ENCODE results near the gene PASK. TPM values are rescaled to one million over a fixed set of nuclear protein-coding genes. Genes with fewer than 3 reads are reported as not detected.

The PASK gene
- total and polyA plus RNA-seq, 4 donors, result 0.63 to 8.7 (median 3.3) TPM

DNA sequence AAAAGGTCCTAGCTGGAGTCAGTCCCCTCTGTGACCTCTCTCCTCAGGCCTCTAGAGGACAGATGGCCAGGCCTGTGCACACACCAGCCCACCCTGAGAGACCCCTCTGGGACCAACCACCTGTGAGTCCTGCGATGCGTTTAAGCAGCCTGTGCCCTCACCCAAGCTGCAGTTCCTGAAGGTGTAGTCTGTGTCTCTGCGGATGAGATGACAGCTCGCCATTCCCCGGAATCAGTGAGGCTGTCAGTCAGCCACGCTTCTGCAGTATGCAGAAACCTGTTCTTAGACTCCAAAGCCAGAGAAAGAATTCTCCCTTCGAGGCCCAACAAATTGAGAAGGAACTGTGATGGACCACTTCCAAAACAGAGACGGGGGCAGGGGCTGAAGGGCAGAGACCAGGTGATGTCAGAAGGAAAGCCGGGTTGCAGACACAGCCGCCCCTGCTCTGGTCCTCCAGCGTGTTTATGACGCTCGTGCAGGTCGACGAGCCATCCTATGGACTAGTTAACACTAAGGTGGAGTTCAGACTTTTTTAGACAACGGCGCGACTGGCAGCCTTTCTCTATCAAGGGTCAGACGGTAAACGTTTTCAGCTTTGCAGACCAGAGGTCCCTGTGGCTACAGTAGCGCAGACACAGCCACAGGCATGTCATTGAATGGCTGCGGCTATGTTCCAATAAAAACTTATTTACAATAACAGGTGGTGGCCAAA, 57.4 kb downstream of the PASK start:
- ATAC-seq (ENCODE audit: low FRiP score) (no peak), DNase-seq (no peak)
- H3K27ac ChIP-seq (ENCODE audit: low read depth in 1 of 2, low read length in 2 of 2), result no peak overlapping the region
- peaks cover 2 to 12% of the 10 kb centered on the region in 2 donors for H3K36me3 ChIP-seq (ENCODE audit: control insufficient read depth in 1 of 2, insufficient read depth in 2 of 2, low read length in 1 of 2)
- no peaks in the 10 kb centered on the region for H3K4me1 ChIP-seq (ENCODE audit: control insufficient read depth in 1 of 2, insufficient read depth in 2 of 2, low read length in 2 of 2)
- H3K4me3 ChIP-seq (ENCODE audit: low read length in 2 of 2), result no peak overlapping the region
- H3K27me3 ChIP-seq (ENCODE audit: control insufficient read depth in 1 of 2, insufficient read depth in 2 of 2, low read length in 1 of 2), result no peaks in the 10 kb centered on the region
- whole genome bisulfite sequencing, 2 donors, result 86 to 87% methylated on average over 22 of the region's 22 CpGs
- intact Hi-C loops (cut with DNase I), result no loop called here
- H3K9me3 ChIP-seq (ENCODE audit: control insufficient read depth, low read length), result no peaks in the 10 kb centered on the region

DNA sequence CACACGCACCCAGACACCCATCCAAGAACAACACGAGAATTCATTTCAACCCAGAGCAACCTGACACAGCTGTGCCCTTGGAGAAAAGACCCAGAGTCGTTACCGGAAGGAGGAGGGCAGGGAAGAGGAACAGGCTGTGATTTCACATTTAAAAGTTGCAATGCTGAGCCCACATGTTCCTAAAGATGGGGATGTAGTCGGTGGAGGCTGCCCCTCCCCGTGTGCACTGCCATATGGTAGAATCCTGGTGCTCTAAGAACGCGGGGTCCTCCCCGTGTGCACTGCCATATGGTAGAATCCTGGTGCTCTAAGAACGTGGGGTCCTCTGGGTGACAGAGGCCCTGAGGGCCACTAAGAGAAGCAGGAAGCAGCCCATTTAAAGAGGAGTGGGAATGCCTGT, 58.1 kb downstream of the PASK start:
- no peak for DNase-seq

DNA sequence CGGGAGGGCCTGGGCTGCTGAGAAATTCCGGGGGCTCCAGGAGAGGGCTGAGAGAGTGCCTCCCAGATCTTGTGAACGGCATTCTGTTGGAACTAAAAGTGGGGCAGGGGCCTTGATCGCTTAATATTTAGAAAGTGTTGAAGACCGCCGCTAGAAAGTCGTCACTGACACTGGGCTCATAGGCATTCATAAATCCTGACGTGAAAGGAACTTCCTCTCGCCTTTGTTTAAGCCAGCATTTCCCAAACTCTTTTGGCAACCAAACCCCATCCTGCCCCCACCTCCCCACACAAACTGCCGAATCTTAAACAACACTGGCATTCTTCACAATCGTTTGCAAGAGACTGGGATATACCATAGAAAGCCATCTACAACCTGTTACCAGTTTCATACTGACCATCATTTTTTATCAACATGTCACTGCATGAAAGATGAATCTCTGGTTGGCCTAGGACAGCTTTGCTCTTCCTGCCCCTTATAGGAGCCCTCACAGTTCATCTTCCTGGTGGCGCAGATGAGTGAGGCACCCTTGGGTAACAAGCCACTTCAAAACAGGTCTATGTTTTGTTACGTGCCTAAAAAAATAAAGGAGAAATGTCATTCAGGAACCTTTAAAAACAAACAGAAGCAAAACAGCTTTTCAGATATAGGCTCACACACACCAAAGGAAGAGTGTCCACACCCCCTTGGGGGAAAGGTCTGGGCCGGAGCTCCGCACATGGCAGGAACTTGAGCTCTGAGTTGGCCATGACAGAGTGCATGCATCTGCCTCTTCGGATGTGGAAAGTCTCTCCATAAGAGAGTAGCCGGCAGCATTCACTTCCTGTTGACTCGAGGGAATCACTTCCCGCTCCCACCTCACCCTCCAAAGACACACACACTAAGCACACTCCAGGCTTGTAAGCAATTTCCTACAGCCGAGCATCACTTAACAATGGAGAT, 60.2 kb downstream of the PASK start:
- Histone ChIP-seq H3K9me3 (ENCODE audit: control insufficient read depth, low read length) (no peaks in the 10 kb centered on the region), H3K27me3 (ENCODE audit: control insufficient read depth in 1 of 2, insufficient read depth in 2 of 2, low read length in 1 of 2) (no peaks in the 10 kb centered on the region), H3K4me3 (ENCODE audit: low read length in 2 of 2) (no peak overlapping the region), H3K36me3 (ENCODE audit: control insufficient read depth in 1 of 2, insufficient read depth in 2 of 2, low read length in 1 of 2) (peaks cover 2 to 11% of the 10 kb centered on the region in 2 donors), H3K27ac (ENCODE audit: low read depth in 1 of 2, low read length in 2 of 2) (no peak overlapping the region), H3K4me1 (ENCODE audit: control insufficient read depth in 1 of 2, insufficient read depth in 2 of 2, low read length in 2 of 2) (no peaks in the 10 kb centered on the region)
- WGBS, 2 donors, result 77 to 78% methylated on average over 20 of the region's 20 CpGs
- intact Hi-C loops (cut with DNase I), result no loop called here
- no peak for DNase-seq
- no peak for ATAC-seq (ENCODE audit: low FRiP score)

More for the DNA sequence above, 58.1 kb downstream of the PASK start:
- no peak for ATAC-seq (ENCODE audit: low FRiP score)
- 61 to 66% methylated on average over 10 of the region's 10 CpGs for WGBS, 2 donors
- Histone ChIP-seq H3K4me1 (ENCODE audit: control insufficient read depth in 1 of 2, insufficient read depth in 2 of 2, low read length in 2 of 2) (no peaks in the 10 kb centered on the region), H3K4me3 (ENCODE audit: low read length in 2 of 2) (no peak overlapping the region), H3K27ac (ENCODE audit: low read depth in 1 of 2, low read length in 2 of 2) (no peak overlapping the region), H3K9me3 (ENCODE audit: control insufficient read depth, low read length) (no peaks in the 10 kb centered on the region), H3K27me3 (ENCODE audit: control insufficient read depth in 1 of 2, insufficient read depth in 2 of 2, low read length in 1 of 2) (no peaks in the 10 kb centered on the region), H3K36me3 (ENCODE audit: control insufficient read depth in 1 of 2, insufficient read depth in 2 of 2, low read length in 1 of 2) (peaks cover 2 to 12% of the 10 kb centered on the region in 2 donors)
- intact Hi-C loops (cut with DNase I), result no loop called here

DNA sequence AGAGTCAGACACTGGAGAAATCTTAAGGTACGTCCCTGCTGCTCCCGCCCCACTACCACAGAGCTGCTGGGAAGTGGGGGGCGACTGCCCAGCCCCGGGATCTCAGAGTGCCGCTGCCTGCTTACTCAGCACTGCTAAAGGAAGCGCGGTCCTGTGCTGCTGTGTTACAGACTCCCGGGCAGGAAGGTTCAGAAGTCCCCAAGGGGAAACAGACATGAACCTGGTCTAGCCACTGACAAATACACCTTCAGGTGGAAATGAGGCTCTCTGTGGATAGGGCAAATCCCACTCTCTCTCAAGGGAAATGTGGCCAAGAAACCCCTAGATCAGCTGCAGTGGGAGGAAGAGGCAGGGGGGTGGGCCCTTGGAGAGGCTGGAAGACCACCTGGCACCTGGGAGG, 60.9 kb downstream of the PASK start:
- 88 to 89% methylated on average over 8 of the region's 8 CpGs for WGBS, 2 donors

DNA sequence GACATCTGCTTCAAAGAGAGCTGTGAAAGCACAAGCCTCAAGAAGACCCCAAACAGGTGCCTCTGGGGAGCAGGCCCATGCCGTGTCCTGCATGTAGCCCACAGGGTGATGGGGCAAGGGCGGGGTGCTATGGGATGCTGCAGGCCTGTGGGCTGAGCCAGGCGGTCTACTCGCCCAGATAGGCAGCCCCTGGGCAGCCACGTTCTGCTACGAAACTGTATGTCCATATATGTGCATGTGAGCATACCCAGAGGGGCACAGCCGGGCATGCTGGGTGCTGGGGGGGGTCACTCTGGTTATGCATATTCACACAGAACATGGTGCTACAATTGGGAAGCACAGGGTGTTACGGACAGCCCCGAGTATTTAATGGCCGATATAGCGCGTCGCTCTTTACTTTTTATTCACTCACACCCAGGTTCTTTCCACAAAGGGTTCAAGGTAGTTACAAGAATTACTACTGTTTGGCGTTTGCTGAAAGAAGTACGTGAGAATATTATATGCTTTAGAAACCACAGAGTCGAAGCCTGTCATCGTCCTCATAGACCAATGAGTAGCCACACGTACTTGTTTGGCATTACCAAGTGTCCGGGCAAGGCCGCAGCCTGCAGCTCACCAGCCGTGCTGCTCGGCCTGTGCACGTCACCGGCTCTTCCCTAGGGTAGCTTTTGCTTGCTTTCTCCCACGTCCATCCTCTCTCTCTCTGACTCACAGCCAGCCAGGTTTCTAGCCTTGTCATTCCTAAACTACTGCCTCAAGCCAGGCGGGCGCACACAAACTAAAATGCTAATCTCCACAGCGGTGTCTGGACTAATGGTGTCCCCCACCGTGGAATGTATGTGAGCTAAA, 61.6 kb downstream of the PASK start:
- H3K36me3 ChIP-seq (ENCODE audit: control insufficient read depth in 1 of 2, insufficient read depth in 2 of 2, low read length in 1 of 2), result peaks cover 2 to 10% of the 10 kb centered on the region in 2 donors
- H3K27ac ChIP-seq (ENCODE audit: low read depth in 1 of 2, low read length in 2 of 2), result no peak overlapping the region
- no peak for DNase-seq

More for the DNA sequence above, 60.9 kb downstream of the PASK start:
- H3K4me3 ChIP-seq (ENCODE audit: low read length in 2 of 2), result no peak overlapping the region
- no peak for ATAC-seq (ENCODE audit: low FRiP score)
- no peaks in the 10 kb centered on the region for H3K4me1 ChIP-seq (ENCODE audit: control insufficient read depth in 1 of 2, insufficient read depth in 2 of 2, low read length in 2 of 2)
- DNase-seq, result no peak
- H3K27me3 ChIP-seq (ENCODE audit: control insufficient read depth in 1 of 2, insufficient read depth in 2 of 2, low read length in 1 of 2), result no peaks in the 10 kb centered on the region
- H3K9me3 ChIP-seq (ENCODE audit: control insufficient read depth, low read length), result no peaks in the 10 kb centered on the region
- no peak overlapping the region for H3K27ac ChIP-seq (ENCODE audit: low read depth in 1 of 2, low read length in 2 of 2)
- H3K36me3 ChIP-seq (ENCODE audit: control insufficient read depth in 1 of 2, insufficient read depth in 2 of 2, low read length in 1 of 2), result peaks cover 2 to 10% of the 10 kb centered on the region in 2 donors
- intact Hi-C loops (cut with DNase I), result no loop called here

DNA sequence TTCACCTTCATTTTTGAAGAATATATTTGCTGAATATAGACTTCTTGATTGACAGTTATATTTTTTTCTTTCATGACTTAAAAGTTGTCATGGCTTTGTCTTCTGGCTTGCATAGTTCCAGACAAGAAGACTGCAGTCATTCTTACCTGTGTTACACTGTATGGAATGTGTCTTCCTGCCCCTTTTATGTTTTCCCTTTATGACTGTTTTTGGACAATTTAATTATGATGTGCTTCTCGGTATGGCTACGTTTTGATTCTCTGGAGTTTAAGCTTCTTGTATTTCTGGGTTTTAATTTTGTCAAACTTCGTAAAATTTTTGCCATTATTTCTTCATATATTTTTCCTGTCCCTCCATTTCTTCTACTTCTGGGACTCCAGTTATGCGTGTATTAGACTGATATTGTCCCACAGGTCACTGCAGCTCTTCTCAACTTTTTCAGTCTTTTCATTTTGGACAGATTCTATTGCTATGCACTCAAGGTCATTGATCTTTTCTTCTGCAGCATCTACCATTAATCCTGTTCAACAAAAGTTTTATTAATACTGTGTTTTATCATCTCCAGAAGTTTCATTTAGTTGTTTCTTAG, 64.3 kb downstream of the PASK start:
- 92 to 94% methylated on average over 4 of the region's 4 CpGs for WGBS, 2 donors

More for the DNA sequence above, 61.6 kb downstream of the PASK start:
- no peaks in the 10 kb centered on the region for H3K4me1 ChIP-seq (ENCODE audit: control insufficient read depth in 1 of 2, insufficient read depth in 2 of 2, low read length in 2 of 2)
- ATAC-seq (ENCODE audit: low FRiP score), result no peak
- H3K27me3 ChIP-seq (ENCODE audit: control insufficient read depth in 1 of 2, insufficient read depth in 2 of 2, low read length in 1 of 2), result no peaks in the 10 kb centered on the region
- 93 to 94% methylated on average over 29 of the region's 29 CpGs for WGBS, 2 donors
- H3K9me3 ChIP-seq (ENCODE audit: control insufficient read depth, low read length), result no peaks in the 10 kb centered on the region
- H3K4me3 ChIP-seq (ENCODE audit: low read length in 2 of 2), result no peak overlapping the region
- intact Hi-C loops (cut with DNase I), result no loop called here

DNA sequence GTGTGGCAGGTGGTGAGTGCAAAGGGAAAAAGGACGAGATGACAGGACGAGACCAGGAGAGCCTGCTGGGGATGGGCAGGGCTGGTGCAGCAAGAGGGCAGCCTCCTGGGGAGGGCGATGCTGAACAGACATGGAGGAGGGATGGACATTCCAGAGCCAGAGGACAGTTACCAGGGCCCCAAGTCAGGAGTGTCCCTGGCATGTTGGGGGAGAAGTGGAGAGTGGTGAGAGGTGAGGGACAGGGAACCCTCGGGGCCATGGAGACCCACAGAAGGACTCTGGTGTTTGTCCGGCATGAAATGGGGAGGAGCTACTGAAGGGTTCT, 66.2 kb downstream of the PASK start:
- Histone ChIP-seq H3K27ac (ENCODE audit: low read depth in 1 of 2, low read length in 2 of 2) (no peak overlapping the region), H3K4me3 (ENCODE audit: low read length in 2 of 2) (no peak overlapping the region), H3K27me3 (ENCODE audit: control insufficient read depth in 1 of 2, insufficient read depth in 2 of 2, low read length in 1 of 2) (no peaks in the 10 kb centered on the region), H3K36me3 (ENCODE audit: control insufficient read depth in 1 of 2, insufficient read depth in 2 of 2, low read length in 1 of 2) (peaks cover 0 to 5% of the 10 kb centered on the region in 2 donors), H3K4me1 (ENCODE audit: control insufficient read depth in 1 of 2, insufficient read depth in 2 of 2, low read length in 2 of 2) (no peaks in the 10 kb centered on the region), H3K9me3 (ENCODE audit: control insufficient read depth, low read length) (no peaks in the 10 kb centered on the region)
- intact Hi-C loops (cut with DNase I), result no loop called here
- 75 to 80% methylated on average over 5 of the region's 5 CpGs for WGBS, 2 donors
- DNase-seq, result no peak
- no peak for ATAC-seq (ENCODE audit: low FRiP score)

More for the DNA sequence above, 64.3 kb downstream of the PASK start:
- intact Hi-C loops (cut with DNase I), result no loop called here
- Histone ChIP-seq H3K4me3 (ENCODE audit: low read length in 2 of 2) (no peak overlapping the region), H3K27me3 (ENCODE audit: control insufficient read depth in 1 of 2, insufficient read depth in 2 of 2, low read length in 1 of 2) (no peaks in the 10 kb centered on the region), H3K4me1 (ENCODE audit: control insufficient read depth in 1 of 2, insufficient read depth in 2 of 2, low read length in 2 of 2) (no peaks in the 10 kb centered on the region), H3K9me3 (ENCODE audit: control insufficient read depth, low read length) (no peaks in the 10 kb centered on the region), H3K27ac (ENCODE audit: low read depth in 1 of 2, low read length in 2 of 2) (no peak overlapping the region), H3K36me3 (ENCODE audit: control insufficient read depth in 1 of 2, insufficient read depth in 2 of 2, low read length in 1 of 2) (peaks cover 0 to 7% of the 10 kb centered on the region in 2 donors)
- DNase-seq, result no peak
- ATAC-seq (ENCODE audit: low FRiP score), result no peak
